CD14-positive monocyte (primary cell): ENCODE measurements around the gene LOX. TPM values are rescaled to one million over a fixed set of nuclear protein-coding genes. Genes with fewer than 3 reads are reported as not detected.

Source experiments
- DNase-seq, 3 donors: peaks; one replicate each; pipeline ENCODE4 v3.0.0-alpha.2; 2011 to 2022
- H2AFZ ChIP-seq: 2 replicates; pipeline ENCODE4 v1.6.0; 2012; ENCODE audit warnings: mild to moderate bottlenecking, low read depth, low read length, inconsistent platforms; ENCODE audit not compliant: insufficient read depth, poor library complexity, severe bottlenecking
- H3K27ac ChIP-seq, 2 donors: 1 replicate in 1 of 2; 2 replicates in 1 of 2; pipeline ENCODE4 v1.5.1; 2012 to 2013; ENCODE audit warnings: low read length in 2 of 2, control low read depth in 1 of 2, inconsistent platforms in 1 of 2, low read depth in 1 of 2, mild to moderate bottlenecking in 1 of 2
- H3K27me3 ChIP-seq, 2 donors: one replicate each; pipeline versions ENCODE4 v1.6.0 to v1.6.1; 2011 to 2013; ENCODE audit warnings: low read length in 2 of 2; ENCODE audit not compliant: control insufficient read depth in 2 of 2, insufficient read depth in 2 of 2
- H3K36me3 ChIP-seq, 2 donors: replicated peaks in 1 of 2; 1 replicate in 1 of 2; 2 replicates in 1 of 2; pipeline versions ENCODE4 v1.5.1 to v1.6.1; 2012 to 2013; ENCODE audit warnings: low read length in 2 of 2, control low read depth in 1 of 2, inconsistent platforms in 1 of 2, mild to moderate bottlenecking in 1 of 2; ENCODE audit not compliant: insufficient read depth in 2 of 2, control insufficient read depth in 1 of 2
- H3K4me1 ChIP-seq, 2 donors: 1 replicate in 1 of 2; 2 replicates in 1 of 2; pipeline versions ENCODE4 v1.5.1 to v1.6.1; 2012 to 2013; ENCODE audit warnings: low read length in 2 of 2, control low read depth in 1 of 2, inconsistent platforms in 1 of 2, mild to moderate bottlenecking in 1 of 2, moderate library complexity in 1 of 2; ENCODE audit not compliant: insufficient read depth in 2 of 2, control insufficient read depth in 1 of 2
- H3K4me2 ChIP-seq: replicated peaks from 2 replicates; pipeline ENCODE3; 2012; ENCODE audit warnings: low read length, moderate library complexity, mild to moderate bottlenecking; ENCODE audit not compliant: poor library complexity, severe bottlenecking; ENCODE audit errors: extremely low read depth
- H3K4me3 ChIP-seq, 3 experiments: fragments of 200-600 bp in 1 of 3; sonication (generic) in 1 of 3; replicated peaks in 1 of 3; 1 replicate in 2 of 3; 2 replicates in 1 of 3; pipeline ENCODE4 v1.5.1; 2011 to 2013; ENCODE audit warnings: low read length in 3 of 3, mild to moderate bottlenecking in 3 of 3, control low read depth in 2 of 3, low read depth in 2 of 3, inconsistent platforms in 1 of 3, moderate library complexity in 1 of 3
- H3K79me2 ChIP-seq: 2 replicates; pipeline ENCODE4 v1.6.0; 2012; ENCODE audit warnings: mild to moderate bottlenecking, control low read depth, inconsistent platforms, low read length, moderate library complexity; ENCODE audit not compliant: insufficient read depth
- H3K9ac ChIP-seq: 2 replicates; pipeline ENCODE4 v1.6.0; 2017; ENCODE audit warnings: low read length, mild to moderate bottlenecking; ENCODE audit not compliant: insufficient read depth, poor library complexity, severe bottlenecking
- H3K9me3 ChIP-seq, 2 donors: replicated peaks in 1 of 2; 1 replicate in 1 of 2; 2 replicates in 1 of 2; pipeline versions ENCODE4 v1.5.1 to v1.6.1; 2012 to 2013; ENCODE audit warnings: low read length in 2 of 2, control low read depth in 1 of 2; ENCODE audit not compliant: control insufficient read depth in 1 of 2, insufficient read depth in 1 of 2
- H4K20me1 ChIP-seq: 2 replicates; pipeline ENCODE4 v1.6.0; 2012; ENCODE audit warnings: mild to moderate bottlenecking, low read length, control low read depth, moderate library complexity; ENCODE audit not compliant: insufficient read depth
- H3K27ac Mint-ChIP-seq, 7 donors: one replicate each; pipeline ENCODE4 v1.8.0; 2020; ENCODE audit warnings: mild to moderate bottlenecking in 7 of 7, mixed read lengths in 7 of 7, moderate library complexity in 6 of 7, inconsistent platforms in 2 of 7
- H3K27me3 Mint-ChIP-seq, 3 donors: one replicate each; pipeline ENCODE4 v1.8.0; 2021 to 2022; ENCODE audit warnings: low read depth in 3 of 3, mild to moderate bottlenecking in 3 of 3, mixed read lengths in 3 of 3, moderate library complexity in 3 of 3, inconsistent platforms in 1 of 3
- H3K36me3 Mint-ChIP-seq, 2 donors: one replicate each; pipeline ENCODE4 v1.8.0; 2020; ENCODE audit warnings: mixed read lengths in 2 of 2, inconsistent platforms in 1 of 2, mild to moderate bottlenecking in 1 of 2
- H3K4me1 Mint-ChIP-seq: one replicate; pipeline ENCODE4 v1.8.0; 2020; ENCODE audit warnings: mild to moderate bottlenecking, mixed read lengths
- H3K4me3 Mint-ChIP-seq, 2 donors: one replicate each; pipeline ENCODE4 v1.8.0; 2020; ENCODE audit warnings: mild to moderate bottlenecking in 2 of 2, mixed read lengths in 2 of 2, moderate library complexity in 1 of 2
- H3K9me3 Mint-ChIP-seq, 7 donors: one replicate each; pipeline ENCODE4 v1.8.0; 2020 to 2022; ENCODE audit warnings: mixed read lengths in 7 of 7, mild to moderate bottlenecking in 6 of 7, moderate library complexity in 6 of 7, inconsistent platforms in 2 of 7
- CTCF ChIP-seq: fragments of 200-600 bp; IDR thresholded peaks from one replicate; pipeline ENCODE4 v1.8.0; 2022; ENCODE audit warnings: antibody characterized with exemption, mild to moderate bottlenecking
- WGBS: methylation state at CpG from one replicate; pipeline ENCODE4 v1.1.5; 2013; ENCODE audit warnings: missing lambda C conversion rate; ENCODE audit not compliant: insufficient coverage; 5-methylcytosine and 5-hydroxymethylcytosine counted together
- intact Hi-C, 2 donors: fragments of 100-400 bp; cut with micrococcal nuclease; formaldehyde crosslinking; loops; one replicate each; pipeline versions ENCODE4 v1.15.0 to v1.15.1; 2023
- polyA plus RNA-seq, 3 donors: library from polyadenylated mRNA; depleted of rRNA in 1 of 3; unstranded in 2 of 3; stranded (reverse) in 1 of 3; fragments of 300-500 nt in 2 of 3; fragments of >200 nt in 1 of 3; fragmentation: Illumina TruSeq in 2 of 3; gene quantifications; 1 replicate in 2 of 3; 2 replicates in 1 of 3; pipeline ENCODE4 v1.2.3, GENCODE V29; 2012 to 2021

Gene LOX
- polyA plus RNA-seq, 3 donors, result not detected

- Histone ChIP-seq H3K36me3 (no peaks in the 10 kb centered on the region), H4K20me1 (no peaks in the 10 kb centered on the region), H3K27ac (no peak overlapping the region), H3K79me2 (no peaks in the 10 kb centered on the region), H3K9ac (no peak overlapping the region), H2AFZ (no peak overlapping the region), H3K27me3 (no peaks in the 10 kb centered on the region), H3K9me3 (no peaks in the 10 kb centered on the region), H3K4me3 (no peak overlapping the region), H3K4me2 (no peak overlapping the region), H3K4me1 (no peaks in the 10 kb centered on the region)
- no peak for DNase-seq
- no peaks in the 10 kb centered on the region for H3K9me3 Mint-ChIP-seq
- peaks cover 0 to 4% (median 2%) of the 10 kb centered on the region in 3 donors for H3K27me3 Mint-ChIP-seq
- H3K27ac Mint-ChIP-seq, result no peak overlapping the region
- H3K36me3 Mint-ChIP-seq, result no peaks in the 10 kb centered on the region
- no peak overlapping the region for H3K4me3 Mint-ChIP-seq
- no CpG with 5 or more reads among the region's 2 CpGs for WGBS
- no peak for TF ChIP-seq CTCF
- intact Hi-C loops, result no loop called here
- H3K4me1 Mint-ChIP-seq, result no peaks in the 10 kb centered on the region
Observed at GRCh38 chr5:122105909-122106308, 27.9 kb upstream of the LOX start.

GRCh38 chr5:122102825-122103224, 24.8 kb upstream of the LOX start:
- no peak for DNase-seq
- no peaks in the 10 kb centered on the region for H3K4me1 ChIP-seq
- no peak overlapping the region for H2AFZ ChIP-seq
- no peaks in the 10 kb centered on the region for H3K9me3 Mint-ChIP-seq
- H3K27ac Mint-ChIP-seq, result no peak overlapping the region
- no peaks in the 10 kb centered on the region for H3K36me3 ChIP-seq
- H3K4me3 Mint-ChIP-seq, result no peak overlapping the region
- no peaks in the 10 kb centered on the region for H3K27me3 ChIP-seq
- H3K79me2 ChIP-seq, result no peaks in the 10 kb centered on the region
- H3K9ac ChIP-seq, result no peak overlapping the region
- no CpG with 5 or more reads among the region's 1 CpG for WGBS
- no peaks in the 10 kb centered on the region for H4K20me1 ChIP-seq
- no peak overlapping the region for H3K4me2 ChIP-seq
- peaks cover 0 to 2% (median 2%) of the 10 kb centered on the region in 3 donors for H3K27me3 Mint-ChIP-seq
- H3K27ac ChIP-seq, result no peak overlapping the region
- no peaks in the 10 kb centered on the region for H3K36me3 Mint-ChIP-seq
- intact Hi-C loops, result no loop called here
- H3K9me3 ChIP-seq, result no peaks in the 10 kb centered on the region
- no peak for TF ChIP-seq CTCF
- H3K4me1 Mint-ChIP-seq, result no peaks in the 10 kb centered on the region
- no peak overlapping the region for H3K4me3 ChIP-seq
